GF-D8 (cell line): Measurements from ENCODE around the gene ADAMTS7.
"Not testable (repeated sequence)": the region's sequence is repeated elsewhere in the genome, so short reads cannot be mapped to it uniquely, and the experiment has no call there.

Experiments used
- DNase-seq: peaks from one replicate; lab custom pipeline; 2025; lab: John Stamatoyannopoulos, UW

Gene ADAMTS7

DNA sequence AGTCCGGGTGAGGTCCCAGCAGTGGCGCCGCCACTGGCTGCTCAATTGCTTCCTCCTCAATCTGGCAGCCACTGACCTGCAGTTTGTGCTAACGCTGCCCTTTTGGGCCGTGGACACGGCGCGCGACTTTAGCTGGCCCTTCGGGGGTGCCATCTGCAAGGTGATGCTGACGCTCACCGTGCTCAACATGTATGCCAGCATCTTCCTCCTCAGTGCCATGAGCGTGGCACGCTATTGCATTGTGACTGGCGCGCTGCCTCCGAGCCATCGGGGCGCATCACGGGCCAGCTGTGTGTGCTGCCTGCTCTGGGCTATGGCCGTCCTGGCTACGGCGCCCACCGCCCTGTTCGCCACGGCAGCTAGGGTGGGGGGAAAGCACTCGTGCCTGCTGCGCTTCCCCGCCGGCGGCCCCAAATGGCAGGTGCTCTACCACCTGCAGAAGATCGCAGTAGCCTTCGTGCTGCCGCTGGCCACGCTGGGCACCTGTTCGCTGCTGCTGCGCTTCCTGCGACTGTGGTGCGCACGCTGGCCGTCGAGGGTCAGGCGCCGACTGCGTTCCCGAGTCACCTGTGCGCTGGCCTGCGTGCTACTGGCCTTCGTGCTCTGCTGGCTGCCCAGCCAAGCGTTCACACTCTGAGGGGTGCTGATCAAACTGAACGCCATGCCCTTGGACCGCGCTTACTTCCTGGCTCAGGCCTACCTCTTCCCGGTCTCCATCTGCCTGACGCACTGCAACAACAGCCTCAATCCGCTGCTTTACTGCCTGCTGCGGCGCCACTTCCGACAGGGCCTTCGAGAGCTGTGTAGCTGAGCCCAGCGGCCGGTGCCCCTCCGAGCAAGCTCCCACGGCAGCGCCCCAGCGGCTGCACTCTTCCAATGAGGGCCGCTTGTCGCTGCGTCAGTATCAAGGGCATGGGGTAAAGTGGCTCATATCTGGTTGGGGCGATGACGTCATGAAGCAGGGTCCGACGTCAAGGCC lies 20.3 kb upstream of the ADAMTS7 start:
- no peak for DNase-seq

GRCh38 chr15:78830514-78831228 lies 19.4 kb upstream of the ADAMTS7 start:
- DNase-seq = no peak

DNA sequence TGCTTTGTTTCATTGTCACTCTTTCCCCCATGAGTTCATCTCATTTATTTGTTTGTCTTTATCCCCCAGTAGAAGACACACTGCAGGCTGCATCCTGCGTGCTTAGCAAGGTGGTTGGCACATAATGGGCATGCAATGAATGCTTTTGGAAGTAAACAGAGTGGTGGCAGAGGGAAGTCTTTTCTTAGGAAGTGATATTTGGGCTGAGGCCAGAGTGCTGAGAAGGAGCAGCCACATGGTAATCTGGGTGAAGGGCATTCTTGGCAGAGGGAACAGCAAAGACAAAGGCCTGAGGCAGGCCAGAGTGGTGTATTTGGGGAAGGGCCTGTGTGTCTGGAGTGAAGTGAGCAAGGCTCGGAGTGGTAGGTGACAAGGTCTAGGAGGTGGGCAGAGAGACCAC lies 17.7 kb upstream of the ADAMTS7 start:
- no peak for DNase-seq

GRCh38 chr15:78822514-78822913 lies 11.2 kb upstream of the ADAMTS7 start:
- no peak for DNase-seq

DNA sequence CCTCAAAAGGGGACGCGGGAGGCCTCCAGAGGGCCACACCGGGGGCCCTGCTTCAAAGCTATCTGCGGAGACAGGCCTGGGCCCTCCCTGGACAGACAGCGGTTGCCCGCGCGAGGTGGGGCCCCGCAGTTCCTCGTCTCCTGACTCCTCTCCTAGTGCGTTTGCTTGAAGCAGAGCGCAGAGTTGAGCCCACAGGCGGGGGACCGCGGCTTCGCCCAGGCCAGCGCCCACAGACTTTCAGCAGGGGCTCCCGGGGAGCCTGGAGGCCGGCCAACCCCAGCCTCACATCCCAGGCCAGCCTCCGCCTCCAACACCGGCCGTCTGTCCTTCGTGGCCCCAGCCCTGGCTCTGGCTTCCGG lies 540 bp upstream of the ADAMTS7 start:
- no peak for DNase-seq

GRCh38 chr15:78810362-78811123 lies 721 bp downstream of the ADAMTS7 start:
- no peak for DNase-seq

- no peak for DNase-seq
Observed at GRCh38 chr15:78810003-78810361, 1.3 kb downstream of the ADAMTS7 start.

DNA sequence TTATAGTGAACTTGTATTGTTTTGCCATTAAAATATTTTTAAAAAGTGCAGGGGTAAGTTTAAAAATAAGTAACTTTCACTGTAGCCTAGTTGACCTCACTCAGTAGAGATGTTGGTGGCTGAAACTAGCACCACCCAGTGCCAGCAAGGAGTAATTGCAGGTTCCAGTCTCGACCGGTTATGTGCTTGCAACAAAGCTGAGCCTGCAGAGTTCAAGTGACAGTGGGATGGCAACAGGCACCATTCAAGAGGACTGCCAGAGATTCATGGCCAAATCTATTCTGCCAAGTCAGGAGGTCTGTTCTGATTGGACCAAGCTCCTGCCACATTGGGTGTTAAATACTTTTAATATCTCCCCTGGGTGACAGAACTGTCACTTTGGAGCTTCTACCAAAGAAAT lies 2.7 kb downstream of the ADAMTS7 start:
- DNase-seq = peak; percentile 9

- no peak for DNase-seq
Observed at GRCh38 chr15:78807359-78807758, 3.9 kb downstream of the ADAMTS7 start.

GRCh38 chr15:78804391-78804792 lies 6.9 kb downstream of the ADAMTS7 start:
- no peak for DNase-seq

DNA sequence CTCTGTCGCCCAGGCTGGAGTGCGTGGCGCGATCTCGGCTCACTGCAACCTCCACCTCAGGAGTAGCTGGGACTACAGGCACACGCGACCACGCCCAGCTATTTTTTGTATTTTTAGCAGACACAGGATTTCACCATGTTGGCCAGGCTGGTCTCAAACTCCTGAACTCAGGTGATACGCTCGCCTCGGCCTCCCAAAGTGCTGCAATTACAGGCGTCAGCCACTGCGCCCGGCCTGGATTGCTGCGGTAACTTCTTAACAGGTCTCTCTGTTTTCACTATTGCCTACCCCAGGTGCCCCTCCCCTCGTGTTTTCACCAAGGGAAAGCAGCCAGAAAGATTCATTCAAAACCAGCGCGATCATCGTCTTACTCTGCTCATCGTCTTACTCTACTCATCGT lies 10.5 kb downstream of the ADAMTS7 start:
- DNase-seq = no peak

DNA sequence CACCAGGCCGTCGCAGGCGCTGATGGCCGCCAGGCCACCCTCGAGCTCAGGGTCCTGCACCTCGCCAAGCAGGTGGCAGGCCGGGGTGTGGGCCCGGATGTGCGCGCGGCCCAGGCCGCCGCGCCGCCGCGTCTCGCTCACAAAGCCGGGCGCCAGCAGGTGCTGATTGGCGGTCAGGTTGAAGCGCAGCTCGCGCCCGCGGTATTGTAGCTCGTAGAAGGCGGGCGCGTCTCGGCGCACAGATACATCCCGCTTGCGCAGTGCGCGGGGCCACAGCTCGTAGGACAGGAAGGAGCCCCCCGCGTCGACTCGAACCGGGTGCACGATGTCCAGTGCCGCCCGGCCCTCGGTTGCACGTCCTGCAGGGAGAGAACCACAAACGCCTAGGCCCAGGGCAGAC lies 11.1 kb downstream of the ADAMTS7 start:
- DNase-seq = no peak

DNA sequence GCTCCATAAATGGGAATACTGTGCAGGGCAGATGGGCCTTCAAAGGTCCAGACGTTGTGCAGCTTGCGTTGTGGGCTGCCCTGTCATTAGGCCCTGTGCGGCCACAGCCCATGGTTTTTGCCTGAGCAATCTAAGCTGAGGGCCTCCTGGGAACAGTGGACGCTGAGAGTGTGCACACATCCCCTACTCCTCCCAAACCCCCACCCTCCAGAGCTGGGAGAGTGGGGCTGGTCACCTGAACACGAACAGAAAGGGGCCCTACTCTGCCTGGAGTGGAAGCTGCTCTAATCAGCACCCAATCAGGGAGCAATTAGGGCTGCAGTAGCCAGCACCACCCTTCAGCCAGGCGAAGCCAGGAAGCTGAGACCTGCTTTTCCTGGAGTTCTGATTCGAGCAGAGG lies 12.2 kb downstream of the ADAMTS7 start:
- not testable (repeated sequence) for DNase-seq

- DNase-seq = not testable (repeated sequence)
Observed at GRCh38 chr15:78798355-78798754, 12.9 kb downstream of the ADAMTS7 start.

DNA sequence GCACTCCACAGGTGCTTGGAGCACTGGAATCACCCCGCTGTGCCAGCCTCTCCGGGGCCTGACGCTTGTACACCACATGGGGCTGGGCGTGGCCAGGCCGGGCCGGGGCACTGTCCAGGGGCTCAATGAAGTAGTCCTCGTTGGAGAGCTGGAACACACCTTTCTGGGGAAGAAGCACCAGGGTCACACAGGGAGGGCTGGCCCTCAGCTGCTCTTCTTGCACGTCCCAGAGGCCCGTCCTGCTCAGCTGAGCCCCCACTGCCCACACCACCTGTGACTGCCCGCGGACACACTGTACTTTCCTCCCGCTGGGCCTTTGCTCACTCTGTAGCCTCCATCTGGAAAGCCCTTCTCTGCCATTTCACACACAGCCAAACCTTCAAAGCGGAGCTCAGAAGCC lies 13.3 kb downstream of the ADAMTS7 start:
- DNase-seq = no peak

DNA sequence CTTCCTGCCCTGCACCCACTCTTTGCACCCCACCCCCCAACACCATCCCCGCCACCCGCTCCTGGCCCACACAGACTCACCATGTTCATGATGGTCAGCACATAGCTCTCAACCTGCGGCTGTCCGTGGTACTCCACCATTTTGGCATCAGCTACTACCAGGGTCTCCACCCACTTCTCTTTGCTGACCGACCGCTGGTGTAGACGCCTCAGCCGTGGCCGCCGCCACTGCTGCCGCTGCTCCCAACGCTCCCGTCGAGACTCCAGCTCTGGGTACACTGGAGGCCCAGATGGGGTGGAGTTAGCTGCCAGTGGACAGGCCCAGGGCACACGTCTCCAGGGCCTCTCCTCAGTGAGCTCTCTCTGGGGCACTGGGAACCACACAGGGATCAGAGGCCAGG lies 14.8 kb downstream of the ADAMTS7 start:
- no peak for DNase-seq

DNA sequence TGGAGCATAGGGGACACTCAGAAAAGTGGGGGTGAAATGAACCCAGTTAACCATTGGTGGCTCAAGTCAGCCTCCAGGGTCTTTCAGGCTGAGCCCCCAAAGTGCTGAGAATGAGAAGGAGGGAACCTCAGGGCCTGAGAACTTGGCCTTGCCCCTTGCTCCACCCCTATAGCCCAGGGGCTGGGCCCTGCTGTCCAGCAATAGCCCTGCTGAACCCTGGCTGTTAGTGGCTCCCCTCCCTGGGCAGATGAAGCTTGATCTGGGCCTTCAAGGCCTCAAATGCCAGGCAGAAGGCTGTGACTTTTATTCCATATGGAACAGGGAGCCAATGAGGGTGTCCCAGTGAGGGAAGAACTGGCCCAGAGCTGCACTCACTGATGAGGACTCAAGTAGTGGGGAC lies 16.2 kb downstream of the ADAMTS7 start:
- DNase-seq = no peak

GRCh38 chr15:78794446-78794845 lies 16.8 kb downstream of the ADAMTS7 start:
- not testable (repeated sequence) for DNase-seq

GRCh38 chr15:78791357-78791756 lies 19.9 kb downstream of the ADAMTS7 start:
- no peak for DNase-seq

DNA sequence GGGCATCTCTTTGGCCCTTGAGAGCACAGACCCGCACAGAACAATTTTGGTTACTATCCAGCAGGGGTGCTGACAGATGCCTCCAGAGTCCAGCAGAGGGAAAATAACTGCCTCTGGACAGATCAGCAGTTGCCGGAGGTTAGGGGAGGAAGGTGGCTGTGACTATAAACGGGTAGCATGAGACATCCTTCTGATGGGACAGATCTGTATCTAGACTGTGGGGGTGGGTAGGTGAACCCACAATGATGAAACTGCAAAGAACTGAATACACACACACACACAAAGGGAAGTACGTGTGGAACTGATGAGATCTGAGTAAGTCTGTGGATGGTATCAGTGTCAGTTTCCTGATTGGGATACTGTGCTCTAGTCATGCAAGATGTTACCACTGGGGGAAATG lies 21.2 kb downstream of the ADAMTS7 start:
- DNase-seq = peak; percentile 31

- DNase-seq = no peak
Observed at GRCh38 chr15:78789615-78790014, 21.6 kb downstream of the ADAMTS7 start.

DNA sequence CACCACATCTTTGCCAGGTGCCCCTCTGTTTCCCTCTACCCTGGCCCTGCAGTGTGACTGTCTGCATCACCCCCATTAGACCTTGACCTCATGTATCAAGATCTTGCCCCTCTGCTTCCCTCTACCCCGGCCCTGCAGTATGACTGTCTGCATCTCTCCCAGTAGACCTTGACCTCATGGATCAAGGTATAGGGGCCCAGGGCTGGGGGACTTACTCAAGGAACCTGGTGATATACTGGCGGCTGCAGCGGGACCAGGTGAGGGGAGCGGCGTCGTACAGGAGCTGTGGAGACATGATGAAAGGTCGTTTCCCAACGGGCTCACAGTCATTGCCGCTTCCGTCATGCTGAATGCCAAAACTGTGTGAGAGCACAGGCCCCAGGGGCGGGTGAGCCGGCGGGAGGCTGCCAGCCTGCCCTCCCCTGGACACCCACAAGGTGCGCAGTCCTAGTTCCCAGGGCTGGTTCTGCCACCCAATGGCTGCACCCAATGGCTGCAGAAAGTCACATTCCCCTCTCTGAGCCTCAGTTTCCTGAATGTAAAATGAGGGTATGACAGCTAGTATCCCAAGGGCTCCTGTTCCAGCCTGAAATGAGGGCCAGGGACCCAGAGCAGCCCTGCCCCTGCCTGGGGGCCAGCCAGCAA lies 23.1 kb downstream of the ADAMTS7 start:
- no peak for DNase-seq
